ENCODE measurements around the gene METTL21C.

METTL21C gene

GRCh38 chr13:102697929-102698648, 3.2 kb upstream of the METTL21C start:
- in situ Hi-C loops (cut with MboI; ENCODE audit: low sequenced_read_pairs), result no loop called here

GRCh38 chr13:102697264-102697663, 2.4 kb upstream of the METTL21C start:
- in situ Hi-C loops (cut with MboI; ENCODE audit: low sequenced_read_pairs), result no loop called here

- in situ Hi-C loops (cut with MboI; ENCODE audit: low sequenced_read_pairs), result no loop called here
These were observed 1.6 kb upstream of the METTL21C start for GRCh38 chr13:102696465-102696864.

GRCh38 chr13:102693776-102694175, 1.1 kb downstream of the METTL21C start:
- in situ Hi-C loops (cut with MboI; ENCODE audit: low sequenced_read_pairs), result no loop called here

GRCh38 chr13:102693250-102693649, 1.6 kb downstream of the METTL21C start:
- in situ Hi-C loops (cut with MboI; ENCODE audit: low sequenced_read_pairs), result no loop called here

GRCh38 chr13:102692491-102692826, 2.4 kb downstream of the METTL21C start:
- in situ Hi-C loops (cut with MboI; ENCODE audit: low sequenced_read_pairs), result no loop called here

- in situ Hi-C loops (cut with MboI; ENCODE audit: low sequenced_read_pairs), result no loop called here
These were observed 4.0 kb downstream of the METTL21C start for GRCh38 chr13:102690883-102691282.

GRCh38 chr13:102688306-102688973, 6.4 kb downstream of the METTL21C start:
- in situ Hi-C loops (cut with MboI; ENCODE audit: low sequenced_read_pairs), result no loop called here

GRCh38 chr13:102687520-102687919, 7.3 kb downstream of the METTL21C start:
- in situ Hi-C loops (cut with MboI; ENCODE audit: low sequenced_read_pairs), result no loop called here

GRCh38 chr13:102686024-102686423, 8.8 kb downstream of the METTL21C start:
- in situ Hi-C loops (cut with MboI; ENCODE audit: low sequenced_read_pairs), result no loop called here

GRCh38 chr13:102683637-102684036, 11.2 kb downstream of the METTL21C start:
- in situ Hi-C loops (cut with MboI; ENCODE audit: low sequenced_read_pairs), result no loop called here

GRCh38 chr13:102682727-102683126, 12.1 kb downstream of the METTL21C start:
- in situ Hi-C loops (cut with MboI; ENCODE audit: low sequenced_read_pairs), result no loop called here

- in situ Hi-C loops (cut with MboI; ENCODE audit: low sequenced_read_pairs), result no loop called here
These were observed 12.6 kb downstream of the METTL21C start for GRCh38 chr13:102682211-102682610.

- in situ Hi-C loops (cut with MboI; ENCODE audit: low sequenced_read_pairs), result no loop called here
These were observed 13.8 kb downstream of the METTL21C start for GRCh38 chr13:102680842-102681740.

GRCh38 chr13:102680133-102680717, 14.6 kb downstream of the METTL21C start:
- in situ Hi-C loops (cut with MboI; ENCODE audit: low sequenced_read_pairs), result no loop called here

- in situ Hi-C loops (cut with MboI; ENCODE audit: low sequenced_read_pairs), result no loop called here
These were observed 15.3 kb downstream of the METTL21C start for GRCh38 chr13:102679449-102680132.

GRCh38 chr13:102678339-102679107, 16.3 kb downstream of the METTL21C start:
- in situ Hi-C loops (cut with MboI; ENCODE audit: low sequenced_read_pairs), result no loop called here

GRCh38 chr13:102677122-102677521, 17.7 kb downstream of the METTL21C start:
- in situ Hi-C loops (cut with MboI; ENCODE audit: low sequenced_read_pairs), result no loop called here

GRCh38 chr13:102675115-102675514, 19.7 kb downstream of the METTL21C start:
- in situ Hi-C loops (cut with MboI; ENCODE audit: low sequenced_read_pairs), result no loop called here

- in situ Hi-C loops (cut with MboI; ENCODE audit: low sequenced_read_pairs), result no loop called here
These were observed 24.7 kb downstream of the METTL21C start for GRCh38 chr13:102670130-102670529.
